GM19193 (cell line): ENCODE results near the gene SH3RF3.

ENCODE experiments used
- POLR2A ChIP-seq: IDR thresholded peaks from 4 replicates; pipeline ENCODE4 v1.6.1; 2011; ENCODE audit not compliant: insufficient read depth, insufficient read length; ENCODE audit errors: extremely low read depth

Gene SH3RF3

GRCh38 chr2:109531896-109532727 lies 403.1 kb downstream of the SH3RF3 start:
- no peak for TF ChIP-seq POLR2A

- no peak for TF ChIP-seq POLR2A
These were observed 403.7 kb downstream of the SH3RF3 start for GRCh38 chr2:109532728-109533076.

GRCh38 chr2:109533823-109534222 lies 404.8 kb downstream of the SH3RF3 start:
- TF ChIP-seq POLR2A = no peak

GRCh38 chr2:109535217-109535946 lies 406.4 kb downstream of the SH3RF3 start:
- TF ChIP-seq POLR2A = no peak

- TF ChIP-seq POLR2A = no peak
These were observed 408.7 kb downstream of the SH3RF3 start for GRCh38 chr2:109537565-109538222.

GRCh38 chr2:109538546-109538945 lies 409.5 kb downstream of the SH3RF3 start:
- TF ChIP-seq POLR2A = no peak

GRCh38 chr2:109542384-109542783 lies 413.4 kb downstream of the SH3RF3 start:
- TF ChIP-seq POLR2A = no peak

- TF ChIP-seq POLR2A = no peak
These were observed 417.1 kb downstream of the SH3RF3 start for GRCh38 chr2:109545828-109546713.

GRCh38 chr2:109547280-109547679 lies 418.3 kb downstream of the SH3RF3 start:
- no peak for TF ChIP-seq POLR2A

GRCh38 chr2:109549016-109549590 lies 420.1 kb downstream of the SH3RF3 start:
- no peak for TF ChIP-seq POLR2A
